Measurements from ENCODE around the gene SYT7. TPM values are rescaled to one million over a fixed set of nuclear protein-coding genes. Genes with fewer than 3 reads are reported as not detected.

Gene SYT7
- 0.93 to 1.5 TPM (median 1.2 TPM) in 5 replicates for total RNA-seq (2022; extraction: Qiagen RNA extraction)

DNA sequence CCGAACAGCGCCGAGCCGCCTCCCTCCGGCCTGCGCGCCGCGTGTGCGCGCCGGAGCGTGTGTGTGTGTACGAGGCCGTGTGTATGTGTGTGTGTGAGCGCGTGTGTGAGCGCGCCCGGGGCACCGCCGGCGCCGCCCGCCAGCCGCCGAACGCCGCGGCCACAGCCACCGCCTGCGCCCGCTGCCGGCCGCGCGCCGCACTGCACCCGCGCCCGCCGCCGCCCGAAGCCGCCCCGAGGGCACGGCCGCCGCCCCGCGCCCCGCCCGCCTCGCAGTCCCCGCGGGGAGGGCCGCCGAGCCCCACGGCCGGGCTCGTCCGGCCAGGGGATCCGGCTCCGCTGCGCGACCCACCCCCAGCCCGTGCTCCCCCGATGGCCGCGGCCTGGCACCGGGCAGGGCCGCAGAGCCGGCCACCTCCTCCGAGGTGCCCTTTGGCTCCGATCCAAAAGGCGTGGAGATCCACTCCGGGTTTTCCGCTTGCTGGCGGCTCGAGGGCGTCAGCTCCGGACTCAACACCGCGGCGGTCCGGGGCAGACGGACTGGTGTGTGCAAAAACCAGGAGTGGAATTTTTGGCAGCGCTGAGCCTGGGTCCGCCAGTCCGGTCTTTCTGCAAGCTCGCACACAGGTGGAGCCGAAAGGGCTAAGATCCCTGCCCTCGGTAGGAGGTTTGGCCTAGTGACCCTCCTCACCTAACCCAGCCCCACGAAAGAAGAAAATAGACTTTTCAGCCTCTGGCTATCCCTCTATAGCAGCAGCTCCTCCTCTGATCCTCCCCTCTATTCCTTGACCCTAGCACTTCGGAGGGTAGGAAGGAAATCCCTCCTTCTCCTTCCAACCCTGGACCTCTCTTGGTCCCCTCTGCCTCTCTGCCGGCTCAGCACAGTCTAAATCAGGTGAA is at the start of gene SYT7:
Gene SYT7 (minus strand): TSS at position 47 of the 899 bp plus-strand sequence. CDS start 256 bp downstream, outside the sequence.

GRCh38 chr11:61507962-61508861 is 72.7 kb downstream of the SYT7 start, which contains the start of gene LRRC10B:
Gene LRRC10B (plus strand): TSS chr11:61508749. CDS start chr11:61508999, 250 bp downstream.

Other genes starting within 250 kb of the SYT7 start
- gene DDB1, start 248.0 kb downstream of the SYT7 start, total RNA-seq (2022; extraction: Qiagen RNA extraction): 159 to 171 TPM (median 166 TPM) in 5 replicates
- gene TKFC, start 247.8 kb downstream of the SYT7 start, total RNA-seq (2022; extraction: Qiagen RNA extraction): 45.4 to 75.1 TPM (median 73.0 TPM) in 5 replicates
- gene CYB561A3, start 219.2 kb downstream of the SYT7 start, total RNA-seq (2022; extraction: Qiagen RNA extraction): 35.7 to 45.5 TPM (median 41.7 TPM) in 5 replicates
- gene TMEM138, start 218.7 kb downstream of the SYT7 start, total RNA-seq (2022; extraction: Qiagen RNA extraction): 75.9 to 100 TPM (median 97.3 TPM) in 5 replicates
- gene TMEM216, start 188.5 kb downstream of the SYT7 start, total RNA-seq (2022; extraction: Qiagen RNA extraction): 15.9 to 19.0 TPM (median 17.7 TPM) in 5 replicates
- gene CPSF7, start 151.1 kb downstream of the SYT7 start, total RNA-seq (2022; extraction: Qiagen RNA extraction): 66.8 to 77.8 TPM (median 71.6 TPM) in 5 replicates
- 33.9 to 49.1 TPM (median 45.4 TPM) in 5 replicates for gene SDHAF2, start 151.0 kb downstream of the SYT7 start, total RNA-seq (2022; extraction: Qiagen RNA extraction)
- gene LRRC10B, start 72.3 kb downstream of the SYT7 start, total RNA-seq (2022; extraction: Qiagen RNA extraction): 0.15 to 0.28 TPM (median 0.21 TPM) in 5 replicates
- gene DAGLA, start 99.3 kb upstream of the SYT7 start, total RNA-seq (2022; extraction: Qiagen RNA extraction): 5.2 to 8.3 TPM (median 7.4 TPM) in 5 replicates
- gene MYRF, start 171.6 kb upstream of the SYT7 start, total RNA-seq (2022; extraction: Qiagen RNA extraction): 15.2 to 19.2 TPM (median 18.1 TPM) in 5 replicates
- gene TMEM258, start 211.5 kb upstream of the SYT7 start, total RNA-seq (2022; extraction: Qiagen RNA extraction): 211 to 237 TPM (median 223 TPM) in 5 replicates
- 88.3 to 102 TPM (median 93.5 TPM) in 5 replicates for gene FEN1, start 211.8 kb upstream of the SYT7 start, total RNA-seq (2022; extraction: Qiagen RNA extraction)
- 190 to 240 TPM (median 225 TPM) in 5 replicates for gene FADS1, start 235.9 kb upstream of the SYT7 start, total RNA-seq (2022; extraction: Qiagen RNA extraction)
- gene FADS2, start 247.2 kb upstream of the SYT7 start, total RNA-seq (2022; extraction: Qiagen RNA extraction): 378 to 446 TPM (median 411 TPM) in 5 replicates

All from A549 treated with AZD2906 at 1 μM for 4 hours (cell line).